Suppressor macrophage treated with lipopolysaccharide for 1 hour (primary cell): ENCODE results near the gene NRDC.
"Not testable (repeated sequence)": the region's sequence is repeated elsewhere in the genome, so short reads cannot be mapped to it uniquely, and the experiment has no call there.

Source experiments
- DNase-seq, 3 donors: peaks; one replicate each; pipeline ENCODE4 v3.0.0-alpha.2; 2020 to 2022

The NRDC gene

GRCh38 chr1:51877434-51878307 is 856 bp downstream of the NRDC start:
- DNase-seq, result peak; percentile 57 to 73 (median 69)

GRCh38 chr1:51875836-51876235 is 2.7 kb downstream of the NRDC start:
- no peak for DNase-seq

GRCh38 chr1:51875291-51875772 is 3.2 kb downstream of the NRDC start:
- DNase-seq, result no peak

GRCh38 chr1:51873270-51873669 is 5.3 kb downstream of the NRDC start:
- not testable (repeated sequence) for DNase-seq

GRCh38 chr1:51871351-51871975 is 7.1 kb downstream of the NRDC start:
- DNase-seq, result no peak

GRCh38 chr1:51870603-51871350 is 7.8 kb downstream of the NRDC start:
- no peak for DNase-seq

- DNase-seq, result no peak
Observed at GRCh38 chr1:51867479-51868232, 10.9 kb downstream of the NRDC start.

GRCh38 chr1:51863384-51863783 is 15.1 kb downstream of the NRDC start:
- peak; percentile 50 to 78 (median 75) for DNase-seq

GRCh38 chr1:51861669-51862068 is 16.9 kb downstream of the NRDC start:
- no peak for DNase-seq

- no peak for DNase-seq
Observed at GRCh38 chr1:51859735-51860134, 18.8 kb downstream of the NRDC start.

GRCh38 chr1:51859333-51859732 is 19.2 kb downstream of the NRDC start:
- DNase-seq, result no peak

GRCh38 chr1:51858892-51859291 is 19.6 kb downstream of the NRDC start:
- DNase-seq, result no peak

- no peak for DNase-seq
Observed at GRCh38 chr1:51856745-51857144, 21.8 kb downstream of the NRDC start.

- DNase-seq, result no peak
Observed at GRCh38 chr1:51855624-51856023, 22.9 kb downstream of the NRDC start.

GRCh38 chr1:51853360-51853759 is 25.2 kb downstream of the NRDC start:
- DNase-seq, result no peak

- DNase-seq, result no peak
Observed at GRCh38 chr1:51851882-51852396, 26.6 kb downstream of the NRDC start.

GRCh38 chr1:51850420-51851223 is 27.9 kb downstream of the NRDC start:
- no peak for DNase-seq

GRCh38 chr1:51847294-51847920 is 31.1 kb downstream of the NRDC start:
- DNase-seq, result no peak

- DNase-seq, result no peak
Observed at GRCh38 chr1:51843948-51844347, 34.6 kb downstream of the NRDC start.

GRCh38 chr1:51842261-51842660 is 36.3 kb downstream of the NRDC start:
- DNase-seq, result no peak
